Stimulated activated memory B cell treated with anti-CD40 and anti-IgM and Interleukin-4, amounts not matched to agents 10 μg/mL and 1 μg/mL and 100 μg/mL, for 72 hours (primary cell): Measurements from ENCODE around the gene CYP2W1.

Experiments
- ATAC-seq: fragments of 150-1000 bp; cut with Tn5 transposase; 2 replicates; pipeline ENCODE4 v1.10.0; 2021
- H3K27ac Mint-ChIP-seq: one replicate; pipeline ENCODE4 v1.8.0; 2022; ENCODE audit warnings: mild to moderate bottlenecking, mixed read lengths
- H3K27me3 Mint-ChIP-seq: one replicate; pipeline ENCODE4 v1.8.0; 2022; ENCODE audit warnings: mixed read lengths
- H3K36me3 Mint-ChIP-seq: one replicate; pipeline ENCODE4 v1.8.0; 2022; ENCODE audit warnings: mixed read lengths
- H3K4me1 Mint-ChIP-seq: one replicate; pipeline ENCODE4 v1.8.0; 2022; ENCODE audit warnings: mixed read lengths
- H3K4me3 Mint-ChIP-seq: one replicate; pipeline ENCODE4 v1.8.0; 2022; ENCODE audit warnings: mild to moderate bottlenecking, moderate library complexity, mixed read lengths
- H3K9me3 Mint-ChIP-seq: one replicate; pipeline ENCODE4 v1.8.0; 2022; ENCODE audit warnings: mixed read lengths

Gene CYP2W1

DNA sequence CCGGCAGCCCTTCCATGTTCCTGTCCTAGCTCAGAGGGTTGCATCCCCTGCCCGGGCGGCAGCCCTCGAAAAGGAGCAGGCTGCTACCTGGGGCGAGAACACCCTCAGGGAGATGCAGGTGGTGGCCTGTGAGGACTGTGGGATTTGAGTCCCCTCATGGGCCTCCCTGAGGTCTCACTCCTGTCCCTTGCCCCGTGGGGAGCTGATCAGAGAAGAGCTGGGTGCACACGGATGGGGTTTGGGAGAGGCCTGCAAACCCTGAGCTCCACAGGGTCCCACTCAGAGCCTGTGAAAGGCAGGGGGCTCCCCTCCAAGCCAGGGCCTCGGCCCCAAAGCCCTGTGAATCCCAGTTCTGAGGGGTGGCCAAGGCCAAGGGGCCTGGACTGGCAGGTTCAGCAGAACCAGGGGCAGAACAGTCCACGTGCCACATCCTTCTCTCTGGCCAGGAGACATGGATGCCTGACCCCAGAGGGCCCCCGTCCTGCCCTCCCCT is 424 bp upstream of the CYP2W1 start:
- Mint-ChIP-seq H3K27me3 (peaks cover 38% of the 10 kb centered on the region), H3K36me3 (no peaks in the 10 kb centered on the region), H3K4me1 (peaks cover 7% of the 10 kb centered on the region), H3K4me3 (no peak overlapping the region), H3K27ac (no peak overlapping the region), H3K9me3 (no peaks in the 10 kb centered on the region)
- no peak for ATAC-seq

DNA sequence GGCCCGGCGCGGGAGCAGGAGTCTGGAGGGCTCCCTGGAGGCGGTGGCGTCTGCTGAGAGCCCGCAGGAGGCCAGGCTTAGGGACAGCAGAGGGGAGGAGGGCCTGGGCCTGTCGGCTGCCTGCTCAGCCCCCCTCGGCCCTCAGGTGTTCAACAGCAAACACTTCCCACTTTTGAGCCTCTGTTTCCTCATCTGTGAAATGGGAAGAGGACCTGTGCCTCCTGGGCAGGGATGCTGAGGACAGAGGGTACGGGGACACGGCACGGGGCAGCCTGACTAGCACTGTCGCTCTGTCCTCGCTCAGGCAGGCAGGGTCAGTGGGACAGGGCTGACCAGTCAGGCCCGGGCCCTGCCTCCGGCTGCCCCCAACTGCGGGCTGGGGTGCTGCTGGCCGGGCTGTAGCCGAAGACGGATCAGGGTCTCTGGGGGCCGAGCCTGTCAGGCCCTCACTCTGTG is 663 bp downstream of the CYP2W1 start:
- Mint-ChIP-seq H3K27ac (no peak overlapping the region), H3K9me3 (no peaks in the 10 kb centered on the region), H3K36me3 (no peaks in the 10 kb centered on the region), H3K27me3 (peaks cover 47% of the 10 kb centered on the region), H3K4me3 (no peak overlapping the region), H3K4me1 (no peaks in the 10 kb centered on the region)
- ATAC-seq, result no peak

DNA sequence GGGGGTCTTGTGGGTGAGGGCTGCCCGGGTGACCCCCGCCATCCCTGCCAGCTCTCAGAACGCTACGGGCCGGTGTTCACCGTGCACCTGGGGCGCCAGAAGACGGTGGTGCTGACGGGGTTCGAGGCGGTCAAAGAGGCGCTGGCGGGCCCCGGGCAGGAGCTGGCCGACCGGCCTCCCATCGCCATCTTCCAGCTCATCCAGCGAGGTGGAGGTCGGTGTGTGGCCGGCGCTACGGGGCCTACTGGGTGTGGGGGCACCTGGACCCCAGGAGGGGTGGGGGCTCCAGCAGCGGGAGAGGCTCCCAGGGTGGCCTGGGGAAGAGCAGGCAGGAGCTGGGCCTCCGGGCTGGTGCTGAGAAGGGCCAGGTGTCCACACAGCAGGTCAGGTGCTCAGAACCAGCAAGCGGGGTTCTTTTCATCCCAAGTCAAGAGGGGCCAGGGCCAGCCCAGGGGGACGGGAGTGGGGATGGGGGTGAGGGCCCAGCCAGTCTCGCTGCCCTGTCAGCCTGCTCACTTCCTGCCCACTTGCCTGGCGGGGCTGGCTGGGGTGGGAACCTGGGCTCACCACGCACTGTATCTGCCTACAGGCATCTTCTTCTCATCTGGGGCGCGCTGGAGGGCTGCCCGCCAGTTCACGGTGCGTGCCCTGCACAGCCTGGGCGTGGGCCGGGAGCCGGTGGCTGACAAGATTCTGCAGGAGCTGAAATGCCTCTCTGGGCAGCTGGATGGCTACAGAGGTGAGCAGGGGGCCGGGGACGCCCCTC is 1.6 kb downstream of the CYP2W1 start:
- no peak overlapping the region for H3K4me3 Mint-ChIP-seq
- no peak for ATAC-seq
- H3K9me3 Mint-ChIP-seq, result no peaks in the 10 kb centered on the region
- H3K27ac Mint-ChIP-seq, result no peak overlapping the region
- no peaks in the 10 kb centered on the region for H3K4me1 Mint-ChIP-seq
- peaks cover 47% of the 10 kb centered on the region for H3K27me3 Mint-ChIP-seq
- no peaks in the 10 kb centered on the region for H3K36me3 Mint-ChIP-seq

DNA sequence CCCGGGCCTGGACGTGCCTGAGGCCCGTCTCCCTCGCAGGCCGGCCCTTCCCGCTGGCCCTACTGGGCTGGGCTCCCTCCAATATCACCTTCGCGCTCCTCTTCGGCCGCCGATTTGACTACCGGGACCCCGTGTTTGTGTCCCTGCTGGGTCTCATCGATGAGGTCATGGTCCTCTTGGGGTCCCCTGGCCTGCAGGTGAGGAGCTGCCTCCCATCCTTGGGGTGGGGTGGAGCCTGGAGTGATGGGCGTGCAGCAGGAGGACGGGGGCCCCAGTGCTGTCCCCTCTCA is 2.1 kb downstream of the CYP2W1 start:
- H3K4me3 Mint-ChIP-seq, result no peak overlapping the region
- no peaks in the 10 kb centered on the region for H3K36me3 Mint-ChIP-seq
- H3K4me1 Mint-ChIP-seq, result no peaks in the 10 kb centered on the region
- H3K27me3 Mint-ChIP-seq, result peaks cover 47% of the 10 kb centered on the region
- no peaks in the 10 kb centered on the region for H3K9me3 Mint-ChIP-seq
- H3K27ac Mint-ChIP-seq, result no peak overlapping the region
- ATAC-seq, result no peak

DNA sequence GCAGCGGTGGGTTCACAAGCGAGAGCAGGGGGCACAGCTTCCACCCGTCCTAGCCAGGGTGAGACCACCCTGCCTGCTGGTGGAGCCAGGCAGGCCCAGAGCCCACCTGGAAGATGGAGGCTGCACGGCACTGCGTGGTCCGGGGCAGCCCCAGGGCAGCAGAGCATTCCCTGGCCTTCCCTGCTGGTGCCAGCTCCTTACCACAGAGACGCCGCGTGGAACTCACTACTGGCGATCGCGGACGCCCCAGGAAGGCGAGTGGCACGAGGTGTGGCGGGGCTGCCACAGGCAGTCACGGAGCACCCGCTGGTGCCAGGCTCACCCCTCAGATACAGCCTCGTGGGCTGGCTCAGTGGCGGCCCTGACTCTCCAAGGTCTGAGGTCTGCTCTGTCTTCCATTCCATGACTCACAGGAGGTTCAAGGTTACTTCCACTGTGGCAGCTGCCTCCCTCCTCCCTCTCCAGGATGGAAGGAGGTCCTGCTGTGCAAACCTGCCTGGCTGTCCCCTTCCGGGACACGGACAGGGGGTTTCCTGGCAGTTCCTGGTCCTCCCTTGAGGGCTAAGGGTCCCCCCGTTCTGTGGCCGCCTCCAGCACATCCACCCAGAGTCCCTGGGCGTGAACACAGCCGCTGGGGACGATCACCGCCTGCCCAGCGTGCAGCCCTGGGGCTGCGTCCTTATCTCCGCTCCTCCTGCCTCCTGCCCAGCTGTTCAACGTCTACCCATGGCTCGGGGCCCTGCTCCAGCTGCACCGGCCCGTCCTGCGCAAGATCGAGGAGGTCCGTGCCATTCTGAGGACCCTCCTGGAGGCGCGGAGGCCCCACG is 3.1 kb downstream of the CYP2W1 start:
- Mint-ChIP-seq H3K27me3 (peaks cover 47% of the 10 kb centered on the region), H3K4me1 (no peaks in the 10 kb centered on the region), H3K36me3 (no peaks in the 10 kb centered on the region), H3K27ac (no peak overlapping the region), H3K9me3 (no peaks in the 10 kb centered on the region), H3K4me3 (no peak overlapping the region)
- no peak for ATAC-seq

DNA sequence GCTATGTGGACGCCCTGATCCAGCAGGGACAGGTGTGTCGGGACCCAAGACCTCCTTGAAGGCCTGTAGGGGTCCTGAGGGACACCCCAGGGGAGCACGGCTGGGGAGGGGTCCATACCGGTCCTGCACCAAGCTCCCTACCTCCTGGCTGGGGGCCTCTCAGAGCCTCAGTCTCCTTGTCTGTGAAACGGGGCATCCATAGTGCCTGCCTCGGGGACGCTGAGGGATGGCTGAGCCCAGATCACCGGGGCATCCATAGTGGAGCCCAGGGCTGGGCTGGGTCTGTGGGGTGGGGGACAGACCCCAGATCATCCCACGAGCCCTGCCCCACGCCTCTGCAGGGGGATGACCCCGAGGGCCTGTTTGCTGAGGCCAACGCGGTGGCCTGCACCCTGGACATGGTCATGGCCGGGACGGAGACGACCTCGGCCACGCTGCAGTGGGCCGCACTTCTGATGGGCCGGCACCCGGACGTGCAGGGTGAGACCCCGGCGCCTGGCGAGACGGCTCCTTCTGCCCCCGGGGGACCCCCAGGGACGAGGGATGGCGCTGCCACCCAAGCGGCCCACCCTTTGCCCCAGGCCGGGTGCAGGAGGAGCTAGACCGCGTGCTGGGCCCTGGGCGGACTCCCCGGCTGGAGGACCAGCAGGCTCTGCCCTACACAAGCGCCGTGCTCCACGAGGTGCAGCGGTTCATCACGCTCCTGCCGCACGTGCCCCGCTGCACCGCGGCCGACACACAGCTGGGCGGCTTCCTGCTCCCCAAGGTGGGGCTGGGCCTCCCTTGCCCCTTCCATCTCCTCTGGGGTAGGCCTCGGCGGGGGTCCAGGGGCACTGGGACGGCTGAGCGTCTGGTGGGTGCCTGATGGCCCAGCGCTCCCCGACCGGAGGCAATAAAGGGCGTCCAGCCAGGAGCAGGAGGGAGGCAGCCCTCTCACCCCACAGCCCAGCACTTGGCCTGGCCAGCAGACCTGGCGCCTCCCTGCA is 4.1 kb downstream of the CYP2W1 start:
- Mint-ChIP-seq H3K27me3 (peaks cover 46% of the 10 kb centered on the region), H3K9me3 (no peaks in the 10 kb centered on the region), H3K4me3 (no peak overlapping the region), H3K4me1 (no peaks in the 10 kb centered on the region), H3K36me3 (no peaks in the 10 kb centered on the region), H3K27ac (no peak overlapping the region)
- no peak for ATAC-seq

DNA sequence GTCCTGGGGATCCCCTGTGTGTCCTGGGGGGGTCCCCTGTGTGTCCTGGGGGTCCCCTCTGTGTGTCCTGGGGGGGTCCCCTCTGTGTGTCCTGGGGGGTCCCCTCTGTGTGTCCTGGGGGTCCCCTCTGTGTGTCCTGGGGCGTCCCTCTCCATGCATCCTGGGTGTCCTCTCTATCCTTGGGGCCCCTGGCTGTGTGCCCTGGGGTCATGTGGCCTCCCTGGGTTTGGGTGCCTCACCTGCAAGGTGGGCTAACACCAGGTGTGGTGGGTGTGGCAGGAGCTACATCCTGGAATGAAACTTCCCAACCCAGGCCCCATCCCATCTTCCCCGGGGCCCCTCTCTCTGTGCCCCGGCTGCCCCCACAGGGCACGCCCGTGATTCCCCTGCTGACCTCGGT is 4.9 kb downstream of the CYP2W1 start:
- no peak for ATAC-seq
- H3K36me3 Mint-ChIP-seq, result no peaks in the 10 kb centered on the region
- no peaks in the 10 kb centered on the region for H3K9me3 Mint-ChIP-seq
- no peak overlapping the region for H3K27ac Mint-ChIP-seq
- peaks cover 45% of the 10 kb centered on the region for H3K27me3 Mint-ChIP-seq
- no peak overlapping the region for H3K4me3 Mint-ChIP-seq
- peaks cover 3% of the 10 kb centered on the region for H3K4me1 Mint-ChIP-seq

DNA sequence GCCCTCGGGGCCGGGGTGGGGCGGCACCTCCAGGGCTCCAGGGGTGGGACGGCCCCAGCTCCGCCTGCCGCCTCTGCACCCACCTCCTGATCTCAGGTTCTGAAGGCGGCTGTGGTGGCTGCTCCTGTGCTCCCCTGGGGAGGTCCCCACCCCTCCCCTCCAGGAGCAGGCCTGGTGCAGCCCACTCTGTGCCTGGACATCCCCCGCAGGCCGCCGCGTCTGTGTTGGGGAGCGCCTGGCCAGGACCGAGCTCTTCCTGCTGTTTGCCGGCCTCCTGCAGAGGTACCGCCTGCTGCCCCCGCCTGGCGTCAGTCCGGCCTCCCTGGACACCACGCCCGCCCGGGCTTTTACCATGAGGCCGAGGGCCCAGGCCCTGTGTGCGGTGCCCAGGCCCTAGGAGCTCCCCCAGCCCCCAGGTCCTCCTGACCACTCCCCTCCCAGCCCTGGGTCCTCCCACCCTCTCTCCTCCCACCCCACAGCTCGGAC is 5.5 kb downstream of the CYP2W1 start:
- ATAC-seq, result no peak
- Mint-ChIP-seq H3K9me3 (no peaks in the 10 kb centered on the region), H3K4me1 (peaks cover 8% of the 10 kb centered on the region), H3K27ac (no peak overlapping the region), H3K36me3 (no peaks in the 10 kb centered on the region), H3K27me3 (peaks cover 50% of the 10 kb centered on the region), H3K4me3 (no peak overlapping the region)

DNA sequence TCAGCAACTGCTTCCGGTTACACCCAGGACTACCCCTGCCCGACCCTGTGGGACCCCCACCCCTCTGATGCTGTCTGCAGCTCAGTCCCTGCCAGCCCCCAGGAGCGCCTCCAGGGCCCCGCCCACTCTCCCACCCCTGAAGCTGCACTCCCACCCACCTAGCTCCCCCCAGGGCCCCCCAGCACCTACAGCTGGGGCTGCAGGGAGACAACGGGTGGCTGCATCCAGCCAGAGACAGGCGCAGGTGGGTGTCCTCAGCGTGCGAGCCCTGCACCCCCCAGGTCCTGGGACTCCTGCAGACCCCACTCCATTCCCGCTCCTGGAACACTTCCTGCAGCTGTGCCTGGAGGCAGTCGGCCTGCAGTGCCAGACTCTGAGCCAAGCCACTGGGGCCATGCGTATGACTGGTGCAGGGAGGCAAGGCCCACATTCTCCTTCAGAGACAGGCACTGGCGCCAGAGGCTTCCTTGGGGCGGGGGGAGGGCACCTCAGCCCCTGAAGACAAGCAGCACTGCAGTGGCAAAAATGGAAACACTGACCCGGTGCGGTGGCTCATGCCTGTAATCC is 6.1 kb downstream of the CYP2W1 start:
- H3K36me3 Mint-ChIP-seq, result no peaks in the 10 kb centered on the region
- no peak overlapping the region for H3K27ac Mint-ChIP-seq
- H3K9me3 Mint-ChIP-seq, result no peaks in the 10 kb centered on the region
- H3K4me1 Mint-ChIP-seq, result peaks cover 9% of the 10 kb centered on the region
- peaks cover 51% of the 10 kb centered on the region for H3K27me3 Mint-ChIP-seq
- no peak for ATAC-seq
- no peak overlapping the region for H3K4me3 Mint-ChIP-seq

DNA sequence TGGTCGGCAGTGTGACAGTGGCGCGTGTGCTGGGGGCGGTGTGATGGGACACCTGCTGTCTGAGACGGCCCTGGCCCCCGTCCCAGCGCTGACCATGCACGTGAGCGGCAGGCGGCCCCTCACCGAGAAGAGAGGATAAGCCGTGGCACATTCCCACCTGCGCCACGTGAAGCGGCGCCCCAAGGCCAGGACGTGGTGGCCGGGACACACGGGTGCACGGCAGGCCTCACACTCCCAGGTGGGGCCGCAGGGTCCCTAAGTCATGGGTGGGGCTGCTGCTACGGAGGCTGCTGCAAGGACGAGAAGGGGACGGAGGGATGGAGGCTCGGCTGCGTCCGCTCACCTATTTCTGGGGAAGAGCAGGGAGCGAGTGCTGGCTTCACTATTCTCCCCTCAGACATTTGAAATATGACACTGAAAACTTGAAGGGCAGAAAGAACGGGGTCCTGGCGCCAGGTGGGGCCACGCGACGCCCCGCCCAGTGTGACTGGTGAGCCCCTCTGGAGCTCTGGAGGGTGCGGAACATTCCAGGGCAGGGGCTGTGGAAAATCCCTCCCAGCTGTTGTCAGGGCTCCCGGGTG is 7.5 kb downstream of the CYP2W1 start:
- no peak overlapping the region for H3K27ac Mint-ChIP-seq
- no peak for ATAC-seq
- H3K9me3 Mint-ChIP-seq, result no peaks in the 10 kb centered on the region
- H3K4me1 Mint-ChIP-seq, result peaks cover 17% of the 10 kb centered on the region
- H3K4me3 Mint-ChIP-seq, result no peak overlapping the region
- peaks cover 46% of the 10 kb centered on the region for H3K27me3 Mint-ChIP-seq
- H3K36me3 Mint-ChIP-seq, result no peaks in the 10 kb centered on the region

DNA sequence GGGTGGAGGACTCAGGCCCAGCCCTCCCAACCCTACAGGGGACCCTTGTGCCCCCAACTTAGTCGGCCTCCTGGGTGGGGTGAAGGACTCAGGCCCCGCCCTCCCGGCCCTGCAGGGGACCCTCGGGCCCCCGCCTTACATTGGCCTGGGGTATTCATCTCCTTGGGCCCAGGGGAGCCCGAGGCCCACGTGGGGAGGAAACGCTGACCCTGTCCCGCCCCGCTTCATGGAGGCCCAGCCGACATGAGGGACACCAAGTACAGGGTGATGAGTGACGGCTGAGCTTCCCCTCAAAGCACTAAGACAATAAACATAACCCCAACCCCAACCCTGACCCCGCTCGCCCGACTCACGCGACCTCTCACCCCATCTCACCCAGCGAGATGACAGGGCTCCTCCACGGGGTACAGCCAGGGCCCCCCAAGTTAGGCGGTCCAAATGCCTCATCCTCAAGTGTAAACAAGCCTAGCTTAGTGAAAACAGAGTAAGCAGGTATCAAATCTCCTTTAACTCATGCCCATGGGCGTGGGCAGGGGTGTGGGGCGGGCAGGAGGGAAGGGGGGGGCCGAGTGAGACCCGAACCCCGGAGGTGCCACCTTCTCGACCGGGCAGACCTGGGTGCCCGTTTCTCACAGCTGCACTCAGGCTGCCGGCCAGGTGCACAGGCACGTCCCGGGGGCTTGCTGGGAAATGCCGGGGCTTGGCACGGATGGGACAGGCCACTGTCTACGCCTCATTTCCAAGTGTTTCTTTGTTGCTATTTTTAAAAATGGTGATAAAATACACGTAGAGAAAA is 8.2 kb downstream of the CYP2W1 start:
- H3K4me1 Mint-ChIP-seq, result peaks cover 17% of the 10 kb centered on the region
- H3K4me3 Mint-ChIP-seq, result no peak overlapping the region
- ATAC-seq, result no peak
- H3K27me3 Mint-ChIP-seq, result peaks cover 39% of the 10 kb centered on the region
- H3K9me3 Mint-ChIP-seq, result no peaks in the 10 kb centered on the region
- no peak overlapping the region for H3K27ac Mint-ChIP-seq
- no peaks in the 10 kb centered on the region for H3K36me3 Mint-ChIP-seq

DNA sequence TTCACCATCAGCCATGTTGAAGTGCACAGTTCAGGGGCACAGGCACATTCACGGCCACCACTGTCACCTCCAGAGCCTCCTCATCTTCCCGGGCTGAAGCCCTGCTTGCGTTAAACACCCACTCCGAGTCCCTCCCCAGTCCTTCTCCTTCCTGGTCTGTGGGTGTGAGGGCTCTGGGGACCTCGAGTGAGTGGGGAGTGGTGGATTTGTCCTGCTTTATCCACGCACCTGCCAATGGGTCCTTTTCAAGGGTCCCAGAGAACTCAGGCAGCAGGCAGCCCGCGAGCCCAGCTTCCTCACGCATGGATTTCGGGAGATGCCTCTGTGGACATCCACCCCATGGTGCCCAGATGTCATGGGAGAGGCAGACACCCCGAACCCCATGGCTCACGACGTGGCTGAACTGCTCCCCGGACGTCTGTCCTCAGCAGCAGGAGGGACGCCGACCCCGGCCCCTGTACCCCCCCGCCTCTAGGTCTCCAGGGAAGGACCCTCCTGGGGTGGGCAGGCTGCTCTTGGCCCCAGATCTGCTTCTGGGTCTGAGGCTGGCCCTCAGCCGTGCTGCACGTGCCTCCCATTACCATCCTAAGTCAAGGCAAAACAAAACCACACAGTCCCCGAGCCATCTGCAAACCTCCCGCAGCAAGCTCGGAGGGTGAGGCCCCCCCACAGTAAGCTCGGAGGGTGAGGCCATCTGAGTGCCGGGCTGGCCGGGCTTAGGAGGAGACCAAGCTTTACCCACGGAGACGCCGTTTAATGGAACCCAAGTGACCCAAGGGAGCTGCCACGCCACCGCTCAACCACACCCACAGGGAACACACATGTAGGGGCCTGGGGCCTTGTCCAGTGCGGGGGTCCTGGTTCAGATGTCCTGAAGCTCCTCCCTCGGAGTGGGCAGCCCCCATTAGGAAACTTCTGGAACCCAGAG is 9.0 kb downstream of the CYP2W1 start:
- ATAC-seq, result no peak
- H3K27ac Mint-ChIP-seq, result no peak overlapping the region
- H3K9me3 Mint-ChIP-seq, result no peaks in the 10 kb centered on the region
- H3K36me3 Mint-ChIP-seq, result peaks cover 5% of the 10 kb centered on the region
- no peak overlapping the region for H3K4me3 Mint-ChIP-seq
- peaks cover 31% of the 10 kb centered on the region for H3K27me3 Mint-ChIP-seq
- peaks cover 17% of the 10 kb centered on the region for H3K4me1 Mint-ChIP-seq
